Breast epithelium (tissue), 3 donors: ENCODE measurements around the gene MTCL1.

Source experiments
- POLR2A ChIP-seq: fragments of 450-650 bp; IDR thresholded peaks from one replicate; pipeline ENCODE4 v1.6.1; 2016; ENCODE audit warnings: antibody characterized with exemption, mild to moderate bottlenecking, moderate library complexity
- POLR2AphosphoS5 ChIP-seq, 3 donors: sonication (generic); formaldehyde crosslinking; IDR thresholded peaks; one replicate each; pipeline ENCODE4 v1.6.1; 2017; ENCODE audit warnings: antibody characterized with exemption in 3 of 3
- TF ChIP-seq, protein P1 (sequence below), 3 donors: fragments of 450-650 bp; IDR thresholded peaks; one replicate each; pipeline ENCODE4 v1.5.1; 2016 to 2017; ENCODE audit warnings: antibody characterized with exemption in 3 of 3, mild to moderate bottlenecking in 3 of 3, moderate library complexity in 3 of 3

DNA sequence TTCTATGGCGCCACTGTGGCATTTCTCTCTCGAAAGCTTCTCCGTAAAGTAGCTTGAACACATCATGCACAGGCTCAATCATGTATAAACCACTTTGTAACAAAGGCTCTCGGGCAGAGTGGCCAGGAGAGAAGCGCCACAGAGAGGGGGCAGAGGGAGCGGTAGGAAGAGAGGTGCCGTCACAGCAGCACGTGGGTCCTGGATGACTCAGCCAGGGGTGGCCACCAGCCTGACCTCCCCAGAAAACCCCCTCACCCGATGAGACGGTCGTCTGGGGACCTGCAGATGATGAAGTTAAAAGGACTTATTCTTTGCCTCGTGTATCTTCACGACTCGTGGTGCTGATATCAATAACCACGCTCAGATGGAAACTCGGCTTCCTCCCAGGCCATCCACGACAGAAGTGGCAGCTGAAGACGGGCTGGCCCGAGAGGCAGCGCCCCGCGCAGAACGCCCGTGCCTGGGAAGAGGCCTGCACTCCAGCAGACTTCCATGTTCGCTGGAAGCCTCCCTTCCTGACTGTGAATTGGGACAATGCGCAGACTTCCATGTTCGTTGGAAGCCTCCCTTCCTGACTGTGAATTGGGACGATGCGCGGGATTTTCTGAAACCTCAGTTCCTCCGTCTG lies 46.4 kb upstream of the MTCL1 start:
- TF ChIP-seq, protein P1, sequence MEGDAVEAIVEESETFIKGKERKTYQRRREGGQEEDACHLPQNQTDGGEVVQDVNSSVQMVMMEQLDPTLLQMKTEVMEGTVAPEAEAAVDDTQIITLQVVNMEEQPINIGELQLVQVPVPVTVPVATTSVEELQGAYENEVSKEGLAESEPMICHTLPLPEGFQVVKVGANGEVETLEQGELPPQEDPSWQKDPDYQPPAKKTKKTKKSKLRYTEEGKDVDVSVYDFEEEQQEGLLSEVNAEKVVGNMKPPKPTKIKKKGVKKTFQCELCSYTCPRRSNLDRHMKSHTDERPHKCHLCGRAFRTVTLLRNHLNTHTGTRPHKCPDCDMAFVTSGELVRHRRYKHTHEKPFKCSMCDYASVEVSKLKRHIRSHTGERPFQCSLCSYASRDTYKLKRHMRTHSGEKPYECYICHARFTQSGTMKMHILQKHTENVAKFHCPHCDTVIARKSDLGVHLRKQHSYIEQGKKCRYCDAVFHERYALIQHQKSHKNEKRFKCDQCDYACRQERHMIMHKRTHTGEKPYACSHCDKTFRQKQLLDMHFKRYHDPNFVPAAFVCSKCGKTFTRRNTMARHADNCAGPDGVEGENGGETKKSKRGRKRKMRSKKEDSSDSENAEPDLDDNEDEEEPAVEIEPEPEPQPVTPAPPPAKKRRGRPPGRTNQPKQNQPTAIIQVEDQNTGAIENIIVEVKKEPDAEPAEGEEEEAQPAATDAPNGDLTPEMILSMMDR (IDR thresholded peaks at IDR 0.05): no peak
- TF ChIP-seq POLR2A (no peak), POLR2AphosphoS5 (IDR thresholded peaks at IDR 0.05) (no peak)
